GM19455 (cell line): ENCODE results near the gene TMEM132C.

Experiments
- ATAC-seq: cut with Tn5 transposase; IDR thresholded peaks from one replicate; pipeline ENCODE4 v1.9.1; 2021; ENCODE audit not compliant: unreplicated experiment

Gene TMEM132C

GRCh38 chr12:128338386-128339125 is 71.6 kb downstream of the TMEM132C start:
- no peak for ATAC-seq

GRCh38 chr12:128339126-128339520 is 72.2 kb downstream of the TMEM132C start:
- no peak for ATAC-seq

- ATAC-seq, result no peak
Measured at GRCh38 chr12:128339631-128340030, 72.7 kb downstream of the TMEM132C start.

GRCh38 chr12:128353301-128353700 is 86.3 kb downstream of the TMEM132C start:
- ATAC-seq, result no peak

- no peak for ATAC-seq
Measured at GRCh38 chr12:128356547-128356946, 89.6 kb downstream of the TMEM132C start.

GRCh38 chr12:128361400-128361995 is 94.5 kb downstream of the TMEM132C start:
- no peak for ATAC-seq

- ATAC-seq, result no peak
Measured at GRCh38 chr12:128365032-128365431, 98.1 kb downstream of the TMEM132C start.

GRCh38 chr12:128365651-128366231 is 98.8 kb downstream of the TMEM132C start:
- ATAC-seq, result no peak

GRCh38 chr12:128367961-128368360 is 101.0 kb downstream of the TMEM132C start:
- ATAC-seq, result no peak

- ATAC-seq, result no peak
Measured at GRCh38 chr12:128381541-128381940, 114.6 kb downstream of the TMEM132C start.

GRCh38 chr12:128381946-128382345 is 115.0 kb downstream of the TMEM132C start:
- no peak for ATAC-seq

GRCh38 chr12:128382946-128383345 is 116.0 kb downstream of the TMEM132C start:
- ATAC-seq, result no peak

- no peak for ATAC-seq
Measured at GRCh38 chr12:128383357-128383937, 116.5 kb downstream of the TMEM132C start.

GRCh38 chr12:128385736-128386135 is 118.8 kb downstream of the TMEM132C start:
- ATAC-seq, result no peak

GRCh38 chr12:128387811-128388422 is 120.9 kb downstream of the TMEM132C start:
- ATAC-seq, result no peak

GRCh38 chr12:128388461-128389000 is 121.6 kb downstream of the TMEM132C start:
- no peak for ATAC-seq

GRCh38 chr12:128393346-128393745 is 126.4 kb downstream of the TMEM132C start:
- no peak for ATAC-seq

- ATAC-seq, result no peak
Measured at GRCh38 chr12:128394137-128394536, 127.2 kb downstream of the TMEM132C start.

- ATAC-seq, result no peak
Measured at GRCh38 chr12:128399253-128399652, 132.3 kb downstream of the TMEM132C start.

GRCh38 chr12:128402486-128403243 is 135.7 kb downstream of the TMEM132C start:
- no peak for ATAC-seq
